ENCODE measurements around the gene DCK.

GRCh38 chr4:70991596-70991995 is 1.9 kb upstream of the DCK start:
- TF ChIP-seq CTCF (IDR thresholded peaks at IDR 0.05) (no peak), POLR2A (IDR thresholded peaks at IDR 0.05) (no peak)
